SK-N-SH (cell line): ENCODE data around the gene HYAL1. TPM values are rescaled to one million over a fixed set of nuclear protein-coding genes. Genes with fewer than 3 reads are reported as not detected.
A peak's percentile ranks its signal among the peaks of the same experiment; 100 is the strongest.

ENCODE experiments used
- CTCF ChIA-PET: fragments of 300-600, 350-600 bp; formaldehyde crosslinking; extraction: SDS; loops from one replicate; lab custom pipeline; 2021; lab: Yijun Ruan, JAX
- POLR2A ChIA-PET: fragments of 350-600 bp; sonication (Branson Sonifier 250); formaldehyde crosslinking; extraction: SDS; loops from one replicate; lab custom pipeline; 2020; ENCODE audit warnings: antibody characterized with exemption, inconsistent platforms; lab: Yijun Ruan, JAX
- DNase-seq: peaks from one replicate; pipeline ENCODE4 v3.0.0; 2012
- H2AFZ ChIP-seq: fragments of 200-600 bp; sonication (generic); 2 replicates; pipeline ENCODE4 v1.8.1; 2016; ENCODE audit warnings: antibody characterized with exemption, mild to moderate bottlenecking, low read depth
- H3F3A ChIP-seq: fragments of 200-600 bp; sonication (generic); replicated peaks from 2 replicates; pipeline ENCODE3; 2016; ENCODE audit warnings: antibody characterized with exemption, mild to moderate bottlenecking; ENCODE audit not compliant: insufficient read depth
- H3K27ac ChIP-seq, 2 experiments: fragments of 200-500 bp in 1 of 2; fragments of 200-600 bp in 1 of 2; sonication (Bioruptor generic) in 1 of 2; sonication (generic), shearing (Covaris generic) in 1 of 2; 2 replicates each; pipeline versions ENCODE4 v1.5.1 to v1.6.1; 2014 to 2016; ENCODE audit warnings: low read depth in 2 of 2, inconsistent platforms in 1 of 2, low read length in 1 of 2, mild to moderate bottlenecking in 1 of 2, mixed read lengths in 1 of 2
- H3K27me3 ChIP-seq: fragments of 200-600 bp; sonication (generic), shearing (Covaris generic); 2 replicates; pipeline ENCODE4 v1.6.1; 2016; ENCODE audit warnings: mixed run types; ENCODE audit not compliant: insufficient read depth
- H3K36me3 ChIP-seq, 2 experiments: fragments of 200-500 bp in 1 of 2; fragments of 200-600 bp in 1 of 2; sonication (Bioruptor generic) in 1 of 2; sonication (generic) in 1 of 2; replicated peaks in 1 of 2; 2 replicates each; pipeline versions ENCODE3 to v1.5.1; 2014 to 2016; ENCODE audit warnings: low read length in 1 of 2, mild to moderate bottlenecking in 1 of 2; ENCODE audit not compliant: insufficient read depth in 2 of 2, control insufficient read depth in 1 of 2
- H3K4me1 ChIP-seq, 2 experiments: fragments of 200-500 bp in 1 of 2; fragments of 200-600 bp in 1 of 2; sonication (Bioruptor generic) in 1 of 2; sonication (generic), shearing (Covaris generic) in 1 of 2; 2 replicates each; pipeline versions ENCODE4 v1.5.1 to v1.6.1; 2014 to 2016; ENCODE audit warnings: low read depth in 1 of 2, low read length in 1 of 2, mixed run types in 1 of 2; ENCODE audit not compliant: insufficient read depth in 2 of 2, control insufficient read depth in 1 of 2
- H3K4me2 ChIP-seq: fragments of 200-600 bp; sonication (generic), shearing (Covaris generic); 2 replicates; pipeline ENCODE4 v1.6.1; 2017; ENCODE audit warnings: mixed run types
- H3K4me3 ChIP-seq, 2 experiments: fragments of 200-500 bp in 1 of 2; fragments of 200-600 bp in 1 of 2; sonication (Bioruptor generic) in 1 of 2; sonication (generic), shearing (Covaris generic) in 1 of 2; 2 replicates each; pipeline versions ENCODE4 v1.5.1 to v1.8.1; 2014 to 2016; ENCODE audit warnings: low read depth in 2 of 2, inconsistent platforms in 1 of 2, low read length in 1 of 2, mild to moderate bottlenecking in 1 of 2, mixed read lengths in 1 of 2, moderate library complexity in 1 of 2
- H3K79me2 ChIP-seq: fragments of 200-600 bp; sonication (generic); 2 replicates; pipeline ENCODE4 v1.8.1; 2017; ENCODE audit warnings: mild to moderate bottlenecking; ENCODE audit not compliant: insufficient read depth
- H3K9ac ChIP-seq: fragments of 200-600 bp; sonication (generic); 2 replicates; pipeline ENCODE4 v1.6.1; 2017; ENCODE audit warnings: mixed run types
- H3K9me2 ChIP-seq: fragments of 200-600 bp; sonication (generic); 2 replicates; pipeline ENCODE4 v1.6.1; 2017; ENCODE audit warnings: mixed run types
- H3K9me3 ChIP-seq: fragments of 200-600 bp; sonication (generic); 2 replicates; pipeline ENCODE4 v1.6.1; 2017; ENCODE audit warnings: mixed run types, mild to moderate bottlenecking, moderate library complexity
- H4K20me1 ChIP-seq: fragments of 200-600 bp; sonication (generic); 2 replicates; pipeline ENCODE4 v1.6.1; 2017; ENCODE audit warnings: mild to moderate bottlenecking, mixed run types; ENCODE audit not compliant: insufficient read depth
- CTCF ChIP-seq: fragments of 200-600 bp; sonication (generic); IDR thresholded peaks from 2 replicates; pipeline ENCODE4 v1.6.1; 2017; ENCODE audit warnings: antibody characterized with exemption, mild to moderate bottlenecking, moderate library complexity
- EP300 ChIP-seq, 2 experiments: IDR thresholded peaks; 2 replicates each; pipeline versions ENCODE4 v1.4.0 to v1.6.1; 2012; ENCODE audit warnings: borderline replicate concordance in 1 of 2, low read depth in 1 of 2, low read length in 1 of 2
- FOXM1 ChIP-seq: IDR thresholded peaks from 2 replicates; pipeline ENCODE4 v1.4.0; 2012; ENCODE audit warnings: low read depth, mild to moderate bottlenecking
- GATA2 ChIP-seq: sonication (generic); formaldehyde crosslinking; IDR thresholded peaks from 2 replicates; pipeline ENCODE4 v1.5.0; 2020; ENCODE audit warnings: mild to moderate bottlenecking, missing genetic modification reagents
- MAX ChIP-seq: IDR thresholded peaks from 2 replicates; pipeline ENCODE4 v1.4.0; 2012; ENCODE audit warnings: low read depth
- MEF2A ChIP-seq: IDR thresholded peaks from 2 replicates; pipeline ENCODE4 v1.4.0; 2012; ENCODE audit warnings: low read depth, borderline replicate concordance
- MXI1 ChIP-seq: IDR thresholded peaks from 2 replicates; pipeline ENCODE4 v1.6.1; 2012; ENCODE audit warnings: mild to moderate bottlenecking, low read depth, low read length, improper control_type of control experiment
- POLR2AphosphoS5 ChIP-seq: IDR thresholded peaks from 2 replicates; pipeline ENCODE4 v1.6.1; 2012; ENCODE audit warnings: low read depth, low read length
- RCOR1 ChIP-seq: fragments of 150-350 bp; IDR thresholded peaks from 2 replicates; pipeline ENCODE4 v1.6.1; 2017; ENCODE audit warnings: antibody characterized with exemption, low read length
- RXRA ChIP-seq: IDR thresholded peaks from 2 replicates; pipeline ENCODE4 v1.4.0; 2012; ENCODE audit warnings: low read depth, mild to moderate bottlenecking, borderline replicate concordance
- SMC3 ChIP-seq: IDR thresholded peaks from 2 replicates; pipeline ENCODE4 v1.6.1; 2012; ENCODE audit warnings: low read depth, low read length, improper control_type of control experiment
- TAF1 ChIP-seq: IDR thresholded peaks from 2 replicates; pipeline ENCODE4 v1.6.1; 2012; ENCODE audit warnings: low read depth, mild to moderate bottlenecking, low read length, moderate library complexity, borderline replicate concordance
- TCF12 ChIP-seq: IDR thresholded peaks from 2 replicates; pipeline ENCODE4 v1.4.0; 2012
- TEAD4 ChIP-seq: IDR thresholded peaks from 2 replicates; pipeline ENCODE4 v1.4.0; 2012; ENCODE audit warnings: mild to moderate bottlenecking, borderline replicate concordance; ENCODE audit not compliant: insufficient read depth
- YY1 ChIP-seq: IDR thresholded peaks from 2 replicates; pipeline ENCODE4 v1.4.0; 2012; ENCODE audit warnings: low read depth, mild to moderate bottlenecking
- ZBTB33 ChIP-seq: IDR thresholded peaks from 2 replicates; pipeline ENCODE4 v1.4.0; 2012; ENCODE audit warnings: low read depth, borderline replicate concordance
- WGBS: methylation state at CpG from one replicate; pipeline ENCODE4 v1.1.6; 2017; ENCODE audit warnings: low lambda C conversion rate; 5-methylcytosine and 5-hydroxymethylcytosine counted together
- polyA plus RNA-seq, 3 experiments: library from polyadenylated mRNA; depleted of rRNA; stranded (reverse); fragments of >200 nt; gene quantifications; 2 replicates each; pipeline ENCODE4 v1.2.3, GENCODE V29; 2012
- TF ChIP-seq, protein P1 (sequence below): IDR thresholded peaks from 2 replicates; pipeline ENCODE4; 2012

Gene HYAL1
- polyA plus RNA-seq, 1 of the 3 experiments (the other 2 are of a cell fraction), result 0.30 TPM

DNA sequence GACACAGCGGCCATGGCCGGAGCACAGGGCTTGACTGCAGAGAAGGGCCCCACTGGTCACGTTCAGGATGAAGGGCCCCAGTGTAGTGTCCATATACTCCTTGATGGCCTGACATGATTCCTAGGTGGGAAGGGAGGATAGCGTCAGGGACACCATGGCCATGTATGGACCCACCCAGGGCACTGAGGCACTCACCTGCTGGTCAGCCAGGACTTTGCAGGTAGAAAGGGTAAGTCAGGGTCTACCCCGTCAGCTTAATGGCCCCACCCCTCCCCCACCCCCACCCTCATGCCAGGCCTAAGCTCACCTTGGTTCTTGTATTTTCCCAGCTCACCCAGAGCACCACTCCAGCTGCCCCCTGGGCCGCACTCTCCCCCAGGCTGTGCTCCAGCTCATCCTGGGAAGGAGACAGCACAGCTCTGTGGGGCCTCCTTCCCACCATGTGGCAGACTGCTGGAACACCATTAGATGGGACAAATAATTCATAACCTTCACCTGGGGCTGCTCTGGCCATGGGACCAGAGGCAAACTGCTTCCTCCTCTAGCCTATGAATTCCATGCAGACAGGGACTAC, 2.6 kb downstream of the HYAL1 start:
- Histone ChIP-seq H3K27me3 (no peaks in the 10 kb centered on the region), H3F3A (no peaks in the 10 kb centered on the region), H3K79me2 (peaks cover 7% of the 10 kb centered on the region; the same call in 1 of the 2 replicates), H3K36me3 (peaks cover 0 to 6% of the 10 kb centered on the region in 2 experiments), H4K20me1 (no peaks in the 10 kb centered on the region), H2AFZ (no peak overlapping the region), H3K4me1 (peaks cover 10 to 38% of the 10 kb centered on the region in 2 experiments; a peak in 2 of 4 replicates), H3K9me2 (no peaks in the 10 kb centered on the region), H3K4me3 (no peak overlapping the region), H3K4me2 (peak overlapping the region; percentile 86), H3K9ac (no peak overlapping the region), H3K9me3 (no peaks in the 10 kb centered on the region), H3K27ac (no peak overlapping the region; a peak in 1 of 4 replicates)
- TF ChIP-seq YY1, result no peak
- TF ChIP-seq TAF1, result no peak
- no peak for TF ChIP-seq FOXM1
- no peak for TF ChIP-seq MEF2A
- TF ChIP-seq MXI1, result no peak
- TF ChIP-seq RCOR1, result no peak
- TF ChIP-seq MAX, result no peak
- TF ChIP-seq TCF12, result no peak
- TF ChIP-seq, protein P1, sequence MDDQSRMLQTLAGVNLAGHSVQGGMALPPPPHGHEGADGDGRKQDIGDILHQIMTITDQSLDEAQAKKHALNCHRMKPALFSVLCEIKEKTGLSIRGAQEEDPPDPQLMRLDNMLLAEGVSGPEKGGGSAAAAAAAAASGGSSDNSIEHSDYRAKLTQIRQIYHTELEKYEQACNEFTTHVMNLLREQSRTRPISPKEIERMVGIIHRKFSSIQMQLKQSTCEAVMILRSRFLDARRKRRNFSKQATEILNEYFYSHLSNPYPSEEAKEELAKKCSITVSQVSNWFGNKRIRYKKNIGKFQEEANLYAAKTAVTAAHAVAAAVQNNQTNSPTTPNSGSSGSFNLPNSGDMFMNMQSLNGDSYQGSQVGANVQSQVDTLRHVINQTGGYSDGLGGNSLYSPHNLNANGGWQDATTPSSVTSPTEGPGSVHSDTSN, result no peak
- TF ChIP-seq RXRA, result no peak
- no peak for TF ChIP-seq SMC3
- TF ChIP-seq GATA2 (CRISPR knock-in tag), result no peak
- TF ChIP-seq TEAD4, result no peak
- TF ChIP-seq CTCF, result no peak
- no peak for TF ChIP-seq POLR2AphosphoS5
- TF ChIP-seq EP300 (IDR thresholded peaks at IDR 0.05; ENCODE audit: borderline replicate concordance in 1 of 2, low read depth in 1 of 2, low read length in 1 of 2), result no peak
- no peak for TF ChIP-seq ZBTB33
- 100% methylated on average over 2 of the region's 6 CpGs for WGBS
- DNase-seq, result no peak
- CTCF ChIA-PET, result interaction anchor here (1.0 to 7.7 kb wide), 2 partner anchors 19 to 41 kb away, joined by 3 to 45 read pairs; no protein-coding TSS in a partner anchor
- POLR2A ChIA-PET, result interaction anchor here (0.7 kb wide), 1 partner anchor 23 kb away, joined by 3 read pairs; no protein-coding TSS in a partner anchor
